Keratinocyte (primary cell): Measurements from ENCODE around the gene TSPAN18. TPM values are rescaled to one million over a fixed set of nuclear protein-coding genes. Genes with fewer than 3 reads are reported as not detected.

Source experiments
- DNase-seq: peaks from one replicate; pipeline ENCODE4 v3.0.0-alpha.2; 2011; ENCODE audit warnings: low read depth, missing footprints, low spot score
- FAIRE-seq: peaks from 2 replicates; lab custom pipeline; 2011; peaks lifted over from hg19 to GRCh38; lab: Jason Lieb, UNC
- H2AFZ ChIP-seq: 2 replicates; pipeline ENCODE4 v1.6.0; 2012; ENCODE audit warnings: low read length, control low read depth, inconsistent platforms; ENCODE audit not compliant: control insufficient read depth
- H3K27ac ChIP-seq: 2 replicates; pipeline ENCODE4 v1.5.1; 2011; ENCODE audit warnings: low read length; ENCODE audit not compliant: control insufficient read depth, insufficient read depth
- H3K27me3 ChIP-seq: 3 replicates; pipeline ENCODE4 v1.6.0; 2011; ENCODE audit warnings: low read length; ENCODE audit not compliant: control insufficient read depth, insufficient read depth; ENCODE audit errors: extremely low read depth
- H3K36me3 ChIP-seq, 2 experiments: 2 replicates in 1 of 2; 3 replicates in 1 of 2; pipeline ENCODE4 v1.5.1; 2011; ENCODE audit warnings: low read length in 2 of 2, mild to moderate bottlenecking in 1 of 2; ENCODE audit not compliant: control insufficient read depth in 2 of 2, insufficient read depth in 2 of 2; ENCODE audit errors: extremely low read depth in 1 of 2
- H3K4me1 ChIP-seq: 3 replicates; pipeline ENCODE4 v1.5.1; 2011; ENCODE audit warnings: low read length; ENCODE audit not compliant: control insufficient read depth, insufficient read depth; ENCODE audit errors: extremely low read depth
- H3K4me2 ChIP-seq: 3 replicates; pipeline ENCODE4 v1.6.0; 2011; ENCODE audit warnings: low read depth, low read length; ENCODE audit not compliant: control insufficient read depth, insufficient read depth; ENCODE audit errors: extremely low read depth
- H3K4me3 ChIP-seq, 3 experiments: fragments of 200-600 bp in 1 of 3; sonication (generic) in 1 of 3; 2 replicates in 2 of 3; 3 replicates in 1 of 3; pipeline ENCODE4 v1.5.1; 2011 to 2016; ENCODE audit warnings: low read length in 3 of 3, mild to moderate bottlenecking in 3 of 3, control low read depth in 2 of 3, inconsistent platforms in 1 of 3, low read depth in 1 of 3, mixed read lengths in 1 of 3, mixed run types in 1 of 3, moderate library complexity in 1 of 3; ENCODE audit not compliant: control insufficient read depth in 2 of 3, insufficient read depth in 2 of 3; ENCODE audit errors: extremely low read depth in 1 of 3
- H3K79me2 ChIP-seq: 2 replicates; pipeline ENCODE4 v1.6.0; 2012; ENCODE audit warnings: low read length; ENCODE audit not compliant: control insufficient read depth, insufficient read depth
- H3K9ac ChIP-seq: 3 replicates; pipeline ENCODE4 v1.6.0; 2011; ENCODE audit warnings: low read length; ENCODE audit not compliant: control insufficient read depth, insufficient read depth; ENCODE audit errors: extremely low read depth
- H3K9me1 ChIP-seq: 3 replicates; pipeline ENCODE4 v1.6.0; 2011; ENCODE audit warnings: low read length; ENCODE audit not compliant: control insufficient read depth, insufficient read depth; ENCODE audit errors: extremely low read depth
- H3K9me3 ChIP-seq: 2 replicates; pipeline ENCODE4 v1.5.1; 2012; ENCODE audit warnings: low read depth, low read length; ENCODE audit not compliant: control insufficient read depth
- H4K20me1 ChIP-seq: 3 replicates; pipeline ENCODE4 v1.6.0; 2011; ENCODE audit warnings: low read length; ENCODE audit not compliant: control insufficient read depth, insufficient read depth; ENCODE audit errors: extremely low read depth
- EZH2 ChIP-seq: IDR thresholded peaks from one replicate; pipeline ENCODE4 v1.6.1; 2012; ENCODE audit warnings: inconsistent platforms, mild to moderate bottlenecking, low read length, moderate library complexity
- dilution Hi-C: fragments of 300-500 bp; cut with MboI; formaldehyde crosslinking; loops from one replicate; pipeline ENCODE4 v1.7.0; 2020; ENCODE audit warnings: low sequenced_read_pairs; ENCODE audit not compliant: extremely low pct_ligation_motif_present
- polyA plus RNA-seq, 5 experiments: library from polyadenylated mRNA; depleted of rRNA in 3 of 5; stranded (reverse) in 3 of 5; stranded (forward) in 1 of 5; unstranded in 1 of 5; fragments of >200 nt; gene quantifications; 1 replicate in 1 of 5; 2 replicates in 3 of 5; 3 replicates in 1 of 5; pipeline versions ENCODE4 v1.2.1 to v1.2.3, GENCODE V29; 2011 to 2012; ENCODE audit warnings: missing spikeins in 2 of 5, low read depth in 1 of 5, low replicate concordance in 1 of 5
- TF ChIP-seq, protein P1 (sequence below), 3 experiments: IDR thresholded peaks in 1 of 3; conservative IDR thresholded peaks in 1 of 3; optimal IDR thresholded peaks in 1 of 3; 2 replicates in 2 of 3; 3 replicates in 1 of 3; pipeline versions ENCODE3 to v1.5.1; 2011; ENCODE audit warnings: low read length in 3 of 3, mild to moderate bottlenecking in 3 of 3, moderate library complexity in 2 of 3, control low read depth in 1 of 3, inconsistent platforms in 1 of 3; ENCODE audit not compliant: insufficient read depth in 2 of 3; ENCODE audit errors: extremely low read depth in 1 of 3

The TSPAN18 gene
- polyA plus RNA-seq, 1 donor (not counting 4 experiments of a cell fraction or from before 2014, with no cell fraction given), result not detected

GRCh38 chr11:44695169-44695833, 31.5 kb upstream of the TSPAN18 start:
- Histone ChIP-seq H3K9me3 (no peaks in the 10 kb centered on the region), H2AFZ (no peak overlapping the region), H4K20me1 (no peaks in the 10 kb centered on the region), H3K9me1 (no peaks in the 10 kb centered on the region), H3K4me2 (no peak overlapping the region), H3K4me3 (no peak overlapping the region), H3K36me3 (no peaks in the 10 kb centered on the region), H3K9ac (no peak overlapping the region), H3K79me2 (no peaks in the 10 kb centered on the region), H3K4me1 (no peaks in the 10 kb centered on the region), H3K27me3 (peaks cover 3% of the 10 kb centered on the region), H3K27ac (no peak overlapping the region)
- DNase-seq (no peak), FAIRE-seq (no peak)
- dilution Hi-C loops, result no loop called here
- TF ChIP-seq EZH2, result no peak
- TF ChIP-seq, protein P1, sequence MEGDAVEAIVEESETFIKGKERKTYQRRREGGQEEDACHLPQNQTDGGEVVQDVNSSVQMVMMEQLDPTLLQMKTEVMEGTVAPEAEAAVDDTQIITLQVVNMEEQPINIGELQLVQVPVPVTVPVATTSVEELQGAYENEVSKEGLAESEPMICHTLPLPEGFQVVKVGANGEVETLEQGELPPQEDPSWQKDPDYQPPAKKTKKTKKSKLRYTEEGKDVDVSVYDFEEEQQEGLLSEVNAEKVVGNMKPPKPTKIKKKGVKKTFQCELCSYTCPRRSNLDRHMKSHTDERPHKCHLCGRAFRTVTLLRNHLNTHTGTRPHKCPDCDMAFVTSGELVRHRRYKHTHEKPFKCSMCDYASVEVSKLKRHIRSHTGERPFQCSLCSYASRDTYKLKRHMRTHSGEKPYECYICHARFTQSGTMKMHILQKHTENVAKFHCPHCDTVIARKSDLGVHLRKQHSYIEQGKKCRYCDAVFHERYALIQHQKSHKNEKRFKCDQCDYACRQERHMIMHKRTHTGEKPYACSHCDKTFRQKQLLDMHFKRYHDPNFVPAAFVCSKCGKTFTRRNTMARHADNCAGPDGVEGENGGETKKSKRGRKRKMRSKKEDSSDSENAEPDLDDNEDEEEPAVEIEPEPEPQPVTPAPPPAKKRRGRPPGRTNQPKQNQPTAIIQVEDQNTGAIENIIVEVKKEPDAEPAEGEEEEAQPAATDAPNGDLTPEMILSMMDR (optimal IDR thresholded peaks at IDR 0.05 in 1 of 3, IDR thresholded peaks at IDR 0.05 in 1 of 3, conservative IDR thresholded peaks at IDR 0.05 in 1 of 3; ENCODE audit: extremely low read depth in 1 of 3, insufficient read depth in 2 of 3, low read length in 3 of 3), result no peak

GRCh38 chr11:44698252-44698912, 28.4 kb upstream of the TSPAN18 start:
- Histone ChIP-seq H3K4me2 (no peak overlapping the region), H2AFZ (no peak overlapping the region), H3K36me3 (no peaks in the 10 kb centered on the region), H3K9ac (no peak overlapping the region), H3K27me3 (peaks cover 3% of the 10 kb centered on the region), H3K27ac (no peak overlapping the region), H3K9me3 (no peaks in the 10 kb centered on the region), H3K79me2 (no peaks in the 10 kb centered on the region), H4K20me1 (no peaks in the 10 kb centered on the region), H3K4me1 (no peaks in the 10 kb centered on the region), H3K9me1 (no peaks in the 10 kb centered on the region), H3K4me3 (no peak overlapping the region)
- FAIRE-seq (no peak), DNase-seq (no peak)
- dilution Hi-C loops, result no loop called here
- TF ChIP-seq, protein P1 (optimal IDR thresholded peaks at IDR 0.05 in 1 of 3, IDR thresholded peaks at IDR 0.05 in 1 of 3, conservative IDR thresholded peaks at IDR 0.05 in 1 of 3; ENCODE audit: extremely low read depth in 1 of 3, insufficient read depth in 2 of 3, low read length in 3 of 3), result no peak
- no peak for TF ChIP-seq EZH2
